Osteocyte (in vitro differentiated cells): ENCODE results near the gene CLASP1. TPM values are rescaled to one million over a fixed set of nuclear protein-coding genes. Genes with fewer than 3 reads are reported as not detected.

Source experiments
- DNase-seq: peaks from one replicate; pipeline ENCODE4 v3.0.0; 2021; ENCODE audit warnings: mixed read lengths; ENCODE audit not compliant: unreplicated experiment; ENCODE audit errors: extremely low spot score
- H3K27ac Mint-ChIP-seq: one replicate; pipeline ENCODE4 v1.8.0; 2021; ENCODE audit warnings: mild to moderate bottlenecking, mixed read lengths; ENCODE audit not compliant: unreplicated experiment
- H3K27me3 Mint-ChIP-seq: one replicate; pipeline ENCODE4 v1.8.0; 2021; ENCODE audit warnings: mixed read lengths; ENCODE audit not compliant: unreplicated experiment
- H3K36me3 Mint-ChIP-seq: one replicate; pipeline ENCODE4 v1.8.0; 2021; ENCODE audit warnings: mixed read lengths; ENCODE audit not compliant: unreplicated experiment
- H3K4me1 Mint-ChIP-seq: one replicate; pipeline ENCODE4 v1.8.0; 2021; ENCODE audit warnings: mixed read lengths; ENCODE audit not compliant: unreplicated experiment
- H3K4me3 Mint-ChIP-seq: one replicate; pipeline ENCODE4 v1.8.0; 2021; ENCODE audit warnings: mild to moderate bottlenecking, moderate library complexity, mixed read lengths; ENCODE audit not compliant: unreplicated experiment
- H3K9me3 Mint-ChIP-seq: one replicate; pipeline ENCODE4 v1.8.0; 2021; ENCODE audit warnings: mixed read lengths; ENCODE audit not compliant: unreplicated experiment
- CTCF ChIP-seq: fragments of 200-600 bp; sonication (generic); IDR thresholded peaks from 2 replicates; pipeline ENCODE4 v1.5.0; 2021; ENCODE audit warnings: antibody characterized with exemption, mild to moderate bottlenecking, moderate library complexity
- total RNA-seq: library from RNA; stranded (reverse); gene quantifications from 2 replicates; pipeline ENCODE4 v1.2.1, GENCODE V29; 2021

Gene CLASP1
- total RNA-seq, 1 donor from 2014 or later, result 59.9 TPM

- no peak for TF ChIP-seq CTCF
- Mint-ChIP-seq H3K27ac (peak overlapping the region; percentile 82), H3K9me3 (peaks cover 3% of the 10 kb centered on the region), H3K4me1 (peaks cover 57% of the 10 kb centered on the region), H3K36me3 (peaks cover 21% of the 10 kb centered on the region), H3K4me3 (no peak overlapping the region), H3K27me3 (no peaks in the 10 kb centered on the region)
- no peak for DNase-seq
Observed at GRCh38 chr2:121501554-121501953, 147.7 kb downstream of the CLASP1 start.

DNA sequence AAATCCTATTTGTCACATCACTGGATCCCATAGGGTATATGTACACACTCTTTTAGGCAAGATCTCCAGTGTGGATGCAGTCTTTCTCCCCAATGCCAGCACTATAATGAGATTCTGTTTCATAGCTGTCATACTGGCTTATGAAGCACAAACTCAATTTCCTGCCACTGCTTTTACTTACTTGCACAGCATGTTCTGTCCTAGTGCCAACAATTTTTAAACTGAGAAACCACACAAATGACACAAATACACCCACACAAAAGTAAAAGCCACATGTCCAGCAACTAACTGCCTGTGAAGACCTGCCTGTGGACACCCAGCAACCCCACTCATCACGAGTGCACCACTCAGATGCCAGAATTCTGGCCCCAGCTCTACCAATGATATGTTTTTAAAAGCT is 148.2 kb downstream of the CLASP1 start:
- Mint-ChIP-seq H3K36me3 (peaks cover 19% of the 10 kb centered on the region), H3K4me1 (peaks cover 54% of the 10 kb centered on the region), H3K9me3 (peaks cover 3% of the 10 kb centered on the region), H3K27ac (peak overlapping the region; percentile 82), H3K4me3 (no peak overlapping the region), H3K27me3 (no peaks in the 10 kb centered on the region)
- DNase-seq, result no peak
- no peak for TF ChIP-seq CTCF

- no peak overlapping the region for H3K27ac Mint-ChIP-seq
- TF ChIP-seq CTCF, result no peak
- no peak overlapping the region for H3K4me3 Mint-ChIP-seq
- H3K4me1 Mint-ChIP-seq, result peaks cover 39% of the 10 kb centered on the region
- H3K27me3 Mint-ChIP-seq, result no peaks in the 10 kb centered on the region
- H3K9me3 Mint-ChIP-seq, result peaks cover 3% of the 10 kb centered on the region
- H3K36me3 Mint-ChIP-seq, result peaks cover 26% of the 10 kb centered on the region
- DNase-seq, result no peak
Observed at GRCh38 chr2:121498731-121499130, 150.5 kb downstream of the CLASP1 start.

DNA sequence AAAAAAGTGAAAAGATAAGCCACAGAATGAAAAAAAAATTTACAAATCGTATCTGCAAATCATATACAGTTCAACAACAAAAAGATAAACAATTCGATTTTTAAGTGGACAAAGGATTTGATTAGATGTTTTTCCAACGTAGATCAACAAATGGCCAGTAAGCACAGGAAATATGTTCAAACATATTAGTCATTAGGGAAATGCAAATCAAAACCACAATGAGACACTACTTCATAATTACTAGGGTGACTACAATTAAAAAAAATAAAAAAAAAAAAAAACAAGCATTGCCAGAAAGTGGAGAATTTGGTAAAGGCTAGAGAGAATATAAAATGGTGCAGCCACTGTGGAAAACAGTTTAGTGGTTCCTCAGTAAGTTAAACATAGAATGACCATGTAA is 156.9 kb downstream of the CLASP1 start:
- no peak for DNase-seq
- no peak overlapping the region for H3K4me3 Mint-ChIP-seq
- no peaks in the 10 kb centered on the region for H3K9me3 Mint-ChIP-seq
- H3K27me3 Mint-ChIP-seq, result no peaks in the 10 kb centered on the region
- no peak for TF ChIP-seq CTCF
- peaks cover 20% of the 10 kb centered on the region for H3K4me1 Mint-ChIP-seq
- no peak overlapping the region for H3K27ac Mint-ChIP-seq
- peaks cover 18% of the 10 kb centered on the region for H3K36me3 Mint-ChIP-seq

DNA sequence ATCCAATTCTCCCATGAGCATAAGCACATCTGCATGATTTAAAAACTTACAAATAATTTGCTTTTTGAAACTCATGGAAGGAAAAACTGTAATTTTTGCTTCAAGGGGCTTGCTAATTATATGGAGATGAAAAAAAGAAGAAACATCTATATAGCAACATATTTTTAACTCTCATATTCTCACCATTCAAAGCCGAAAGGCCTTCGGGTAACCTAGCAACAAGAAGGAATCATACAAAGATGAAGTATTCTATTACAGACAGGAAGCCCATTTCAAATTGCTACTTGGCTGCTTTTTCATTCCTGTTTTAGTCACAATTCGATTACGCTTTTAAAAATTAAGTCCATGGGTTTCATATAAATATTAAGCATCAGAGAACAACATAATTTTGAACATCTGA is 157.7 kb downstream of the CLASP1 start:
- no peaks in the 10 kb centered on the region for H3K27me3 Mint-ChIP-seq
- TF ChIP-seq CTCF, result no peak
- H3K9me3 Mint-ChIP-seq, result no peaks in the 10 kb centered on the region
- H3K4me1 Mint-ChIP-seq, result peaks cover 20% of the 10 kb centered on the region
- H3K36me3 Mint-ChIP-seq, result peaks cover 12% of the 10 kb centered on the region
- no peak overlapping the region for H3K4me3 Mint-ChIP-seq
- DNase-seq, result no peak
- no peak overlapping the region for H3K27ac Mint-ChIP-seq
